Right atrium auricular region (tissue), 2 donors: ENCODE data around the gene NDUFC1. TPM values are rescaled to one million over a fixed set of nuclear protein-coding genes. Genes with fewer than 3 reads are reported as not detected.
A peak's percentile ranks its signal among the peaks of the same experiment; 100 is the strongest.

ENCODE experiments used
- DNase-seq: peaks from one replicate; pipeline ENCODE4 v3.0.0-alpha.2; 2019; ENCODE audit warnings: low spot score
- H3K27ac ChIP-seq, 2 donors: fragments of 200-600 bp; sonication (generic); 1 replicate in 1 of 2; 2 replicates in 1 of 2; pipeline ENCODE4 v1.5.1; 2016 to 2019
- H3K27me3 ChIP-seq, 2 donors: fragments of 200-600 bp; sonication (generic); one replicate each; pipeline versions ENCODE4 v1.5.1 to v1.6.0; 2017 to 2019
- H3K36me3 ChIP-seq: fragments of 200-600 bp; sonication (generic); one replicate; pipeline ENCODE4 v1.5.1; 2016
- H3K4me1 ChIP-seq, 2 donors: fragments of 200-600 bp; sonication (generic); one replicate each; pipeline versions ENCODE4 v1.5.1 to v1.6.0; 2017 to 2019
- H3K4me3 ChIP-seq, 2 donors: fragments of 200-600 bp; sonication (generic); 1 replicate in 1 of 2; 2 replicates in 1 of 2; pipeline ENCODE4 v1.5.1; 2017 to 2019; ENCODE audit warnings: mild to moderate bottlenecking in 1 of 2, moderate library complexity in 1 of 2
- H3K9me3 ChIP-seq, 2 donors: fragments of 200-600 bp; sonication (generic); one replicate each; pipeline ENCODE4 v1.5.1; 2019
- CTCF ChIP-seq, 2 donors: fragments of 200-600 bp; sonication (generic); IDR thresholded peaks; one replicate each; pipeline ENCODE4 v1.5.1; 2019; ENCODE audit warnings: antibody characterized with exemption in 2 of 2
- total RNA-seq, 2 donors: library from RNA; depleted of rRNA; stranded (reverse); fragments of >200 nt; gene quantifications; one replicate each; pipeline ENCODE4 v1.1.0, GENCODE V29; 2016

The NDUFC1 gene
- total RNA-seq, 2 donors from 2014 or later: 96.1 to 118 TPM

GRCh38 chr4:139253713-139254112 is 48.6 kb downstream of the NDUFC1 start:
- Histone ChIP-seq H3K4me3 (no peak overlapping the region), H3K27me3 (no peaks in the 10 kb centered on the region), H3K36me3 (no peaks in the 10 kb centered on the region), H3K4me1 (no peaks in the 10 kb centered on the region), H3K9me3 (no peaks in the 10 kb centered on the region), H3K27ac (no peak overlapping the region)
- no peak for TF ChIP-seq CTCF (IDR thresholded peaks at IDR 0.05)
- DNase-seq: no peak

DNA sequence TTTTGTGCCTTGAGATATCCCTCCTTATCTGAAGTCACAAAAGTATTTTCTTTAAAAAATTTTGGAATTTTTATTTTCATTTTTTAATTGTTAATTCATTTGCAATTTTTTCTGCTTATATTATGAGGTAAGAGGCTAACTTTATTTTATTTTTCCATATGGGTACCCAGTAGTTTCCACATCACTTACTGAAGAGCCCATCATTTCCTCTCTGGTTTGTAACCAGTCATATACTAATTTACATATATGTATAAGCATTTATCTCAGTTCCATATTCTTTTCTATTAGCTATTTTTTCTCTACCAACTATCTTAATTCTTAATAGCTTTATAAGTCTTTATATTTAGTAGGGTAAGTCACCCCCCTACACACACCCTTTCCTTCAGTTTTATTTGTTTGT is 49.2 kb downstream of the NDUFC1 start:
- no peaks in the 10 kb centered on the region for H3K9me3 ChIP-seq
- no peaks in the 10 kb centered on the region for H3K27me3 ChIP-seq
- H3K4me3 ChIP-seq: no peak overlapping the region
- no peaks in the 10 kb centered on the region for H3K36me3 ChIP-seq
- H3K27ac ChIP-seq: no peak overlapping the region
- DNase-seq: no peak
- no peak for TF ChIP-seq CTCF (IDR thresholded peaks at IDR 0.05)
- no peaks in the 10 kb centered on the region for H3K4me1 ChIP-seq

DNA sequence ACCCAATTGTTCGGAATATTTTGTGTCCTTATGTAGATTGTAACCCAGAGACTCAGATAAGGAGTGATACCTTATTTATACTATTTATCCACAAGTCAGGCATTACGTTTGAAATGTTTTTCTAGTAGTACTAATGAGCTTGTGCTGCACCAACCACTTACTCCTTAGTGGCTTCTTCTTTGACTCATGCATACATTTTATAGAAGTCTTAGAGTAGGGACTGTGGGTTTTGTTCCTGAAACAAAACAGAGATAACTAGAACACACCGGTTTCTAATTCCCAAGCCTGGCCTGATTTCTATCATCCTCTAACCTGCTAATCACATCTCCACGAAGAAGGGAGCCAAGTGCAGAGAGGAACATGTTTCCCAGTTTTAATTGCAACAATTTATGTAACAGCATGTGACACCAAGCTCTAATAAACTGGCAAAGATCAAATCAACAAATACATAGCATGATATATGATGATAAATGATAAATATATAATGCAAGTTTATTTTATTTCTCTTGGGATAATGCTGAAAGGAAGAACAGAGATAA is 54.5 kb downstream of the NDUFC1 start:
- Histone ChIP-seq H3K27ac (no peak overlapping the region), H3K9me3 (no peaks in the 10 kb centered on the region), H3K4me1 (no peaks in the 10 kb centered on the region), H3K27me3 (no peaks in the 10 kb centered on the region), H3K4me3 (no peak overlapping the region), H3K36me3 (no peaks in the 10 kb centered on the region)
- no peak for TF ChIP-seq CTCF (IDR thresholded peaks at IDR 0.05)
- no peak for DNase-seq

DNA sequence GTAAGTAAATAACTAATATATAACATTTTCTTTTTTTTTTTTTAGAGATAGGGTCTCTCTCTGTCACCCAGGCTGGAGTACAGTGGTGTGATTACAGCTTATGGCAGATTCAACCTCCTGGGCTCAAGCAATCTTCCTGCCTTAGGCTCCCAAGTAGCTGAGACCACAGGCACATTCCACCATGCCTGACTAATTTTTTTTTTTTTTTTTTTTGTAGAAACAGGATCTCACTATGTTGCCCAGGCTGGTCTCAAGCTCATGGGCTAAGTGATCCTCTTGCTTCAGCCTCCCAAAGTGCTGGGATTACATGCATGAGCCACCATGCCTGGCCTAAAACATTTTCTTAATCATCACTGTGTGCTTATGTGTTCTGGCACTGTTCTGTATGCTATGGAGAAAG is 55.0 kb downstream of the NDUFC1 start:
- no peaks in the 10 kb centered on the region for H3K4me1 ChIP-seq
- no peak overlapping the region for H3K27ac ChIP-seq
- H3K36me3 ChIP-seq: no peaks in the 10 kb centered on the region
- H3K9me3 ChIP-seq: no peaks in the 10 kb centered on the region
- TF ChIP-seq CTCF (IDR thresholded peaks at IDR 0.05): no peak
- H3K27me3 ChIP-seq: no peaks in the 10 kb centered on the region
- H3K4me3 ChIP-seq: no peak overlapping the region
- DNase-seq: no peak

DNA sequence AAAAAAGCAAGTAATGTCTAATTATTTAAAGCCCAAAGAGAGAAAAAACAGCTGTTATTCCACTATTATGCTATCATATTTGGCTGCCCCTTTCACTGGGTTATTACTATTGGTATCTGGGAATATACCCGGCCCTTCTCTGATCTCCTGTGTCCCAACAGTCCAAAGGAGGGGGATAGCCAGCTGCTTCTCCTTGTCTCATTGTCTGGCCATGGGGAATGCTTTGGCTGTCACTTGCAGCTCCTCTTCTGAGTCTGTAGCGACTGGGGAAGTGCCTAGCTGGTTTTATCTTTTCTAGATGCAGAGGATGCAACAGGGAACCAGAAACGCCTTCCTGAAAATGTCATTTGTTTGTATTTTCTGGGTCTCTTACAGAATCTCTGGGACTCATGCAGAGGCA is 56.1 kb downstream of the NDUFC1 start:
- no peak for DNase-seq
- Histone ChIP-seq H3K4me3 (no peak overlapping the region), H3K9me3 (no peaks in the 10 kb centered on the region), H3K27ac (peak overlapping the region in 1 of 2 donors; percentile 29), H3K27me3 (no peaks in the 10 kb centered on the region), H3K36me3 (no peaks in the 10 kb centered on the region), H3K4me1 (no peaks in the 10 kb centered on the region)
- no peak for TF ChIP-seq CTCF (IDR thresholded peaks at IDR 0.05)

- Histone ChIP-seq H3K9me3 (no peaks in the 10 kb centered on the region), H3K27ac (peak overlapping the region in 1 of 2 donors; percentile 19), H3K27me3 (no peaks in the 10 kb centered on the region), H3K4me1 (no peaks in the 10 kb centered on the region), H3K36me3 (no peaks in the 10 kb centered on the region), H3K4me3 (no peak overlapping the region)
- TF ChIP-seq CTCF (IDR thresholded peaks at IDR 0.05): no peak
- no peak for DNase-seq
These were observed 56.7 kb downstream of the NDUFC1 start for GRCh38 chr4:139245590-139245989.
